Mammary microvascular endothelial cell (primary cell): Measurements from ENCODE around the gene DHX58. TPM values are rescaled to one million over a fixed set of nuclear protein-coding genes. Genes with fewer than 3 reads are reported as not detected.

ENCODE experiments used
- total RNA-seq: library from RNA; depleted of rRNA; stranded (reverse); fragments of >200 nt; gene quantifications from 2 replicates; pipeline ENCODE4 v1.2.3, GENCODE V29; 2015

Gene DHX58
- 15.4 and 17.7 TPM in 2 replicates for total RNA-seq

DNA sequence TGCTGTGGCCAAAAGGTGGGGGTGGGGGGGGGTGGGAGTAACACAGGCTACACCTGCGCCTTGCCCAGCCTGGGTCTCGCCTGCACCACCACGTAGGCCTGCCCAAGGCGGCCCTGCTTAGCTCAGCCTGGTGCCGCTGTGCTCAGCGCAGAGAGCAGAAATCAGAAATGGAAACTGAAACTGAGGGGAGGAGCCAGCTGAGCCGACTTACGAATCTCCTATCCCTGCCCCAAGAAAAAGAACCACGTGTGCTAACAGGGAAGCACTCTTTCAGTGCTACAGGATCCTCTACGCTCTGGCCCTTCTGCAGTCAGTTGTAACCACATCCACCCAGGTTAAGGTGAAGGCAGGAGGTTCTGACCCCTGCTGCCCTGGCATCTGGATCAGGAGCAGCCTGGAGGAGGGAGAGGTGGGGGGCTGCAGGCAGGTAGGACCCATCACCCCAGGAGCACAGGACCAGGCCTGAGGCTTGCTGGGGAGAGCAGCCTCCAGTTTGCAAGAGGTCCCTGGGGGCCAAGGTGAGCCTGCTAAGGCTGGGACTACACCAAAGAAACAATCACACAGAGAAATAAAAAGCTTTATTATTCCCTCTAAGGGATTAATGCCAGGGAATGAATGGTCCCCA lies at the start of gene DHX58:
Gene DHX58 (minus strand): TSS at position 163 of the 625 bp plus-strand sequence. CDS start 822 bp downstream, outside the sequence.

DNA sequence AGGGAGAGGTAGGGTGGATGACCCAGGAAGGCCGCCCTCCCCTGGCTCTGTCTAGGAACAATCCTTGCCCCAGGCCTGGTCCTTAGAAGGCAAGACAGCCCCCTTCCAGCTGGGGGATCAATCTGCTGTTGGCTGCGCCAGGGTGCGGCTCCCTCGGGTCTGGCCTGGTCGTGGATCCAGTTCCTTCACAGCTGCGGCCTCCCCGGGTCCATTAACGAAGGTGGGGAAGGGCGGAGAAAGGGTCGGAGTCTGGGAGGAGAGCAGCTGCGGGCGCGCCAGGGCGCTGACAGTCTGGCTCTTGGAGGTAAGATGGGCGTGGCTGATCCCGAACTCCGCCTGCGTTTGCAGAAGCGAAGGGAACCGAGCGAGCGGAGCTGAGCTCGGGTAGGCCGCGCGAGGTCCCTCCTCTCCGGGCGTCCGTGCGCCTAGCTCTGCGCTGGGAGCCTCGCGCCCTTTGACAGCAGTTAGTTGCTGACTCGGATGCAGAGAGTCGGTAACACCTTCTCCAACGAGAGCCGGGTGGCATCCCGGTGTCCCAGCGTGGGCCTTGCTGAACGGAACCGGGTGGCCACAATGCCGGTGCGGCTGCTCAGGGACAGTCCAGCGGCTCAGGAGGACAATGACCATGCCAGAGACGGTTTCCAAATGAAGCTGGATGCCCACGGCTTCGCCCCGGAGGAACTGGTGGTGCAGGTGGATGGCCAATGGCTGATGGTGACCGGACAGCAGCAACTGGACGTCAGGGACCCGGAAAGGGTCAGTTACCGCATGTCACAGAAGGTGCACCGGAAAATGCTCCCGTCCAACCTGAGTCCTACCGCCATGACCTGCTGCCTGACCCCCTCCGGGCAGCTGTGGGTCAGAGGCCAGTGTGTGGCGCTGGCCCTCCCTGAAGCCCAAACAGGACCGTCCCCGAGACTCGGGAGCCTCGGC lies 10.1 kb upstream of the DHX58 start, which contains the start of gene HSPB9:
Gene HSPB9 (plus strand): TSS at position 434 of the 933 bp plus-strand sequence. CDS start 47 bp downstream, at position 481.

GRCh38 chr17:42120770-42121769 lies 8.6 kb upstream of the DHX58 start, which contains the start of gene KAT2A:
Gene KAT2A, minus strand, starts transcription at chr17:42121367. Its CDS starts 63 bp downstream, at chr17:42121304.

GRCh38 chr17:42097691-42098631 lies 14.6 kb downstream of the DHX58 start, which contains the start of gene ZNF385C:
Gene ZNF385C, minus strand, starts transcription at chr17:42098473. Its CDS starts 35,417 bp downstream, at chr17:42063056.

Other genes starting within 250 kb of the DHX58 start
- 13.9 and 16.4 TPM in 2 replicates for gene KLHL11, start 247.3 kb downstream of the DHX58 start, total RNA-seq
- 254 and 389 TPM in 2 replicates for gene ACLY, start 193.8 kb downstream of the DHX58 start, total RNA-seq
- gene ODAD4, start 182.1 kb downstream of the DHX58 start, total RNA-seq = not detected in 2 replicates
- gene CNP, start 145.9 kb downstream of the DHX58 start, total RNA-seq = 81.4 and 83.9 TPM in 2 replicates
- gene DNAJC7, start 95.3 kb downstream of the DHX58 start, total RNA-seq = 65.2 and 68.0 TPM in 2 replicates
- gene NKIRAS2, start 92.6 kb downstream of the DHX58 start, total RNA-seq = 56.2 and 69.4 TPM in 2 replicates
- 0.07 and 0.20 TPM in 2 replicates for gene C17orf113, start 62.1 kb downstream of the DHX58 start, total RNA-seq
- gene ZNF385C, start 14.2 kb downstream of the DHX58 start, total RNA-seq = not detected in 2 replicates
- gene KAT2A, start 8.7 kb upstream of the DHX58 start, total RNA-seq = 11.3 and 14.1 TPM in 2 replicates
- gene HSPB9, start 10.1 kb upstream of the DHX58 start, total RNA-seq = not detected in 2 replicates
- gene RAB5C, start 42.3 kb upstream of the DHX58 start, total RNA-seq = 187 and 191 TPM in 2 replicates
- gene KCNH4, start 68.4 kb upstream of the DHX58 start, total RNA-seq = 0.07 and 0.15 TPM in 2 replicates
- gene HCRT, start 72.7 kb upstream of the DHX58 start, total RNA-seq = not detected in 2 replicates
- 10.9 and 19.9 TPM in 2 replicates for gene GHDC, start 81.8 kb upstream of the DHX58 start, total RNA-seq
- 24.4 and 27.5 TPM in 2 replicates for gene STAT5B, start 163.7 kb upstream of the DHX58 start, total RNA-seq
- 12.4 and 16.0 TPM in 2 replicates for gene STAT5A, start 175.8 kb upstream of the DHX58 start, total RNA-seq